H1 (cell line): ENCODE measurements around the gene BAZ2A. TPM values are rescaled to one million over a fixed set of nuclear protein-coding genes. Genes with fewer than 3 reads are reported as not detected.

ENCODE experiments used
- ASH2L ChIP-seq: fragments of 200-600, 300-600 bp; sonication (generic); IDR thresholded peaks from one replicate; pipeline ENCODE4 v1.7.1; 2017; ENCODE audit warnings: low read length
- KDM1A ChIP-seq: fragments of 200-600, 300-600 bp; sonication (generic); IDR thresholded peaks from 2 replicates; pipeline ENCODE4 v1.7.1; 2016; ENCODE audit warnings: mild to moderate bottlenecking, low read length, borderline replicate concordance
- POLR2A ChIP-seq, 2 experiments: IDR thresholded peaks; 1 replicate in 1 of 2; 2 replicates in 1 of 2; pipeline ENCODE4 v1.6.1; 2011; ENCODE audit warnings: low read depth in 2 of 2, low read length in 2 of 2, mild to moderate bottlenecking in 2 of 2; ENCODE audit errors: control extremely low read depth in 1 of 2
- RNF2 ChIP-seq: fragments of 200-900, 300-1000 bp; sonication (generic); IDR thresholded peaks from 2 replicates; pipeline ENCODE4 v1.7.1; 2016; ENCODE audit warnings: borderline replicate concordance, low read depth, mild to moderate bottlenecking, antibody characterized with exemption, low read length; ENCODE audit not compliant: poor library complexity, severe bottlenecking; ENCODE audit errors: missing control alignments
- TAF1 ChIP-seq: IDR thresholded peaks from 2 replicates; pipeline ENCODE4 v1.6.1; 2011; ENCODE audit warnings: mild to moderate bottlenecking, low read depth, low read length
- ZNF274 ChIP-seq: IDR thresholded peaks from 2 replicates; pipeline ENCODE4 v1.7.0; 2012; ENCODE audit warnings: low read length, borderline replicate concordance; ENCODE audit errors: extremely low read depth
- polyA plus RNA-seq, 7 experiments: library from polyadenylated mRNA; depleted of rRNA in 3 of 7; stranded (reverse) in 5 of 7; unstranded in 2 of 7; fragments of >200 nt in 5 of 7; fragments of 200-250 nt in 2 of 7; gene quantifications; 1 replicate in 5 of 7; 2 replicates in 1 of 7; 4 replicates in 1 of 7; pipeline versions ENCODE4 v1.2.1 to v1.2.3, GENCODE V29; 2011 to 2013; ENCODE audit warnings: missing spikeins in 2 of 7, mixed read lengths in 2 of 7
- total RNA-seq: library from RNA; stranded (reverse); fragmentation: NEBNext Ultra II Directional; extraction: Animal tissue kit (Norgen Biotek cat#: 25700); gene quantifications from 2 replicates; pipeline ENCODE4 v1.2.1, GENCODE V29; 2021
- TF ChIP-seq, protein P1 (sequence below): fragments of 300-600 bp; sonication (generic); IDR thresholded peaks from 2 replicates; pipeline ENCODE4 v1.7.1; 2012; ENCODE audit warnings: low read length, moderate library complexity, mild to moderate bottlenecking, inconsistent platforms; ENCODE audit not compliant: insufficient replicate concordance
- TF ChIP-seq, protein P2 (sequence below): IDR thresholded peaks from 2 replicates; pipeline ENCODE4 v1.6.1; 2011; ENCODE audit warnings: low read depth, mild to moderate bottlenecking, low read length; ENCODE audit not compliant: insufficient read depth
- TF ChIP-seq, protein P3 (sequence below): IDR thresholded peaks from 2 replicates; pipeline ENCODE4 v1.6.1; 2012; ENCODE audit warnings: inconsistent platforms

BAZ2A gene
- total and polyA plus RNA-seq, 2 of the 8 experiments (the other 6 are each of a cell fraction or from before 2014, with no cell fraction given): 52.0 to 110 TPM

DNA sequence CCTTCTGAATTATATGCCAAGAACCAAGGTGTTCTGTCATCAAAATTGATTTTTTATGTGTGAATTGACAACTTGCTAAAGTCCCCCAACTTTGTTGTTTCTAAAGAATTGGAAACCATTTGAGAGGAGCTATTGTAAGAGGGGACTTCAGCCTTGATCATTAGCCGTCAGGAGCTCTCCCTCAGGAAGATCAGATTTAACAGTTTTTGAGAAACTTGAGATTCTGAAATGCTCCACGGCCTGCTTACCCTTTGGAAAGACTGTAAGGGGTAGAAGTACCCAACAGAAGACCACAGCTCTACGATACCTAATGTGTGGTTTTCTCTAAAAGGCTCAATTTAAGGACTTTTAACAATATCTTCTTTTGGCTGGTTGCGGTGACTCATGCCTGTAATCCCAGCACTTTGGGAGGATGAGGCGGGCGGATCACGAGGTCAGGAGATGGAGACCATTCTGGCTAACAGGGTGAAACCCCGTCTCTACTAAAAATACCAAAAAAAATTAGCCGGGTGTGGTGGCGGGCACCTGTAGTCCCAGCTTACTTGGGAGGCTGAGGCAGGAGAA is 51.1 kb downstream of the BAZ2A start (continued):
- TF ChIP-seq, protein P1, sequence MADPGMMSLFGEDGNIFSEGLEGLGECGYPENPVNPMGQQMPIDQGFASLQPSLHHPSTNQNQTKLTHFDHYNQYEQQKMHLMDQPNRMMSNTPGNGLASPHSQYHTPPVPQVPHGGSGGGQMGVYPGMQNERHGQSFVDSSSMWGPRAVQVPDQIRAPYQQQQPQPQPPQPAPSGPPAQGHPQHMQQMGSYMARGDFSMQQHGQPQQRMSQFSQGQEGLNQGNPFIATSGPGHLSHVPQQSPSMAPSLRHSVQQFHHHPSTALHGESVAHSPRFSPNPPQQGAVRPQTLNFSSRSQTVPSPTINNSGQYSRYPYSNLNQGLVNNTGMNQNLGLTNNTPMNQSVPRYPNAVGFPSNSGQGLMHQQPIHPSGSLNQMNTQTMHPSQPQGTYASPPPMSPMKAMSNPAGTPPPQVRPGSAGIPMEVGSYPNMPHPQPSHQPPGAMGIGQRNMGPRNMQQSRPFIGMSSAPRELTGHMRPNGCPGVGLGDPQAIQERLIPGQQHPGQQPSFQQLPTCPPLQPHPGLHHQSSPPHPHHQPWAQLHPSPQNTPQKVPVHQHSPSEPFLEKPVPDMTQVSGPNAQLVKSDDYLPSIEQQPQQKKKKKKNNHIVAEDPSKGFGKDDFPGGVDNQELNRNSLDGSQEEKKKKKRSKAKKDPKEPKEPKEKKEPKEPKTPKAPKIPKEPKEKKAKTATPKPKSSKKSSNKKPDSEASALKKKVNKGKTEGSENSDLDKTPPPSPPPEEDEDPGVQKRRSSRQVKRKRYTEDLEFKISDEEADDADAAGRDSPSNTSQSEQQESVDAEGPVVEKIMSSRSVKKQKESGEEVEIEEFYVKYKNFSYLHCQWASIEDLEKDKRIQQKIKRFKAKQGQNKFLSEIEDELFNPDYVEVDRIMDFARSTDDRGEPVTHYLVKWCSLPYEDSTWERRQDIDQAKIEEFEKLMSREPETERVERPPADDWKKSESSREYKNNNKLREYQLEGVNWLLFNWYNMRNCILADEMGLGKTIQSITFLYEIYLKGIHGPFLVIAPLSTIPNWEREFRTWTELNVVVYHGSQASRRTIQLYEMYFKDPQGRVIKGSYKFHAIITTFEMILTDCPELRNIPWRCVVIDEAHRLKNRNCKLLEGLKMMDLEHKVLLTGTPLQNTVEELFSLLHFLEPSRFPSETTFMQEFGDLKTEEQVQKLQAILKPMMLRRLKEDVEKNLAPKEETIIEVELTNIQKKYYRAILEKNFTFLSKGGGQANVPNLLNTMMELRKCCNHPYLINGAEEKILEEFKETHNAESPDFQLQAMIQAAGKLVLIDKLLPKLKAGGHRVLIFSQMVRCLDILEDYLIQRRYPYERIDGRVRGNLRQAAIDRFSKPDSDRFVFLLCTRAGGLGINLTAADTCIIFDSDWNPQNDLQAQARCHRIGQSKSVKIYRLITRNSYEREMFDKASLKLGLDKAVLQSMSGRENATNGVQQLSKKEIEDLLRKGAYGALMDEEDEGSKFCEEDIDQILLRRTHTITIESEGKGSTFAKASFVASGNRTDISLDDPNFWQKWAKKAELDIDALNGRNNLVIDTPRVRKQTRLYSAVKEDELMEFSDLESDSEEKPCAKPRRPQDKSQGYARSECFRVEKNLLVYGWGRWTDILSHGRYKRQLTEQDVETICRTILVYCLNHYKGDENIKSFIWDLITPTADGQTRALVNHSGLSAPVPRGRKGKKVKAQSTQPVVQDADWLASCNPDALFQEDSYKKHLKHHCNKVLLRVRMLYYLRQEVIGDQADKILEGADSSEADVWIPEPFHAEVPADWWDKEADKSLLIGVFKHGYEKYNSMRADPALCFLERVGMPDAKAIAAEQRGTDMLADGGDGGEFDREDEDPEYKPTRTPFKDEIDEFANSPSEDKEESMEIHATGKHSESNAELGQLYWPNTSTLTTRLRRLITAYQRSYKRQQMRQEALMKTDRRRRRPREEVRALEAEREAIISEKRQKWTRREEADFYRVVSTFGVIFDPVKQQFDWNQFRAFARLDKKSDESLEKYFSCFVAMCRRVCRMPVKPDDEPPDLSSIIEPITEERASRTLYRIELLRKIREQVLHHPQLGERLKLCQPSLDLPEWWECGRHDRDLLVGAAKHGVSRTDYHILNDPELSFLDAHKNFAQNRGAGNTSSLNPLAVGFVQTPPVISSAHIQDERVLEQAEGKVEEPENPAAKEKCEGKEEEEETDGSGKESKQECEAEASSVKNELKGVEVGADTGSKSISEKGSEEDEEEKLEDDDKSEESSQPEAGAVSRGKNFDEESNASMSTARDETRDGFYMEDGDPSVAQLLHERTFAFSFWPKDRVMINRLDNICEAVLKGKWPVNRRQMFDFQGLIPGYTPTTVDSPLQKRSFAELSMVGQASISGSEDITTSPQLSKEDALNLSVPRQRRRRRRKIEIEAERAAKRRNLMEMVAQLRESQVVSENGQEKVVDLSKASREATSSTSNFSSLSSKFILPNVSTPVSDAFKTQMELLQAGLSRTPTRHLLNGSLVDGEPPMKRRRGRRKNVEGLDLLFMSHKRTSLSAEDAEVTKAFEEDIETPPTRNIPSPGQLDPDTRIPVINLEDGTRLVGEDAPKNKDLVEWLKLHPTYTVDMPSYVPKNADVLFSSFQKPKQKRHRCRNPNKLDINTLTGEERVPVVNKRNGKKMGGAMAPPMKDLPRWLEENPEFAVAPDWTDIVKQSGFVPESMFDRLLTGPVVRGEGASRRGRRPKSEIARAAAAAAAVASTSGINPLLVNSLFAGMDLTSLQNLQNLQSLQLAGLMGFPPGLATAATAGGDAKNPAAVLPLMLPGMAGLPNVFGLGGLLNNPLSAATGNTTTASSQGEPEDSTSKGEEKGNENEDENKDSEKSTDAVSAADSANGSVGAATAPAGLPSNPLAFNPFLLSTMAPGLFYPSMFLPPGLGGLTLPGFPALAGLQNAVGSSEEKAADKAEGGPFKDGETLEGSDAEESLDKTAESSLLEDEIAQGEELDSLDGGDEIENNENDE: no peak
- TF ChIP-seq ASH2L (no peak), KDM1A (no peak), TAF1 (no peak), ZNF274 (no peak), RNF2 (no peak), POLR2A (IDR thresholded peaks at IDR 0.05; ENCODE audit: control extremely low read depth in 1 of 2, low read depth in 2 of 2, low read length in 2 of 2) (no peak)
- TF ChIP-seq, protein P2, sequence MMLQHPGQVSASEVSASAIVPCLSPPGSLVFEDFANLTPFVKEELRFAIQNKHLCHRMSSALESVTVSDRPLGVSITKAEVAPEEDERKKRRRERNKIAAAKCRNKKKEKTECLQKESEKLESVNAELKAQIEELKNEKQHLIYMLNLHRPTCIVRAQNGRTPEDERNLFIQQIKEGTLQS: no peak
- TF ChIP-seq, protein P3, sequence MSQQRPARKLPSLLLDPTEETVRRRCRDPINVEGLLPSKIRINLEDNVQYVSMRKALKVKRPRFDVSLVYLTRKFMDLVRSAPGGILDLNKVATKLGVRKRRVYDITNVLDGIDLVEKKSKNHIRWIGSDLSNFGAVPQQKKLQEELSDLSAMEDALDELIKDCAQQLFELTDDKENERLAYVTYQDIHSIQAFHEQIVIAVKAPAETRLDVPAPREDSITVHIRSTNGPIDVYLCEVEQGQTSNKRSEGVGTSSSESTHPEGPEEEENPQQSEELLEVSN: no peak
